Sciatic nerve (tissue), 2 donors: ENCODE measurements around the gene CHST15. TPM values are rescaled to one million over a fixed set of nuclear protein-coding genes. Genes with fewer than 3 reads are reported as not detected.
"Not testable (repeated sequence)": the region's sequence is repeated elsewhere in the genome, so short reads cannot be mapped to it uniquely, and the experiment has no call there.

Experiments used
- ATAC-seq: fragments of 200-7000 bp; cut with Tn5 transposase; one replicate; pipeline ENCODE4 v1.9.1; 2020; ENCODE audit warnings: mild to moderate bottlenecking, moderate library complexity
- DNase-seq: peaks from one replicate; pipeline ENCODE4 v3.0.0-alpha.2; 2020; ENCODE audit warnings: low spot score
- intact Hi-C: fragments of 100-400 bp; cut with DNase I; formaldehyde crosslinking; loops from one replicate; pipeline ENCODE4 v1.14.2; 2022
- total RNA-seq: library from RNA; stranded (reverse); fragmentation: NEBNext Ultra II Directional; extraction: Animal tissue kit (Norgen Biotek cat#: 25700); gene quantifications from one replicate; pipeline ENCODE4 v1.2.1, GENCODE V29; 2021
- donor health status: DM: no; HTN: no; CAD: no.
- donor health status: DM: no; HTN: no; CAD: no.

The CHST15 gene
- total RNA-seq, 1 donor from 2014 or later = 31.7 TPM

GRCh38 chr10:124106241-124106879, 13.0 kb upstream of the CHST15 start:
- DNase-seq = peak; percentile 79
- ATAC-seq = peak; percentile 65
- intact Hi-C loops = no loop called here

DNA sequence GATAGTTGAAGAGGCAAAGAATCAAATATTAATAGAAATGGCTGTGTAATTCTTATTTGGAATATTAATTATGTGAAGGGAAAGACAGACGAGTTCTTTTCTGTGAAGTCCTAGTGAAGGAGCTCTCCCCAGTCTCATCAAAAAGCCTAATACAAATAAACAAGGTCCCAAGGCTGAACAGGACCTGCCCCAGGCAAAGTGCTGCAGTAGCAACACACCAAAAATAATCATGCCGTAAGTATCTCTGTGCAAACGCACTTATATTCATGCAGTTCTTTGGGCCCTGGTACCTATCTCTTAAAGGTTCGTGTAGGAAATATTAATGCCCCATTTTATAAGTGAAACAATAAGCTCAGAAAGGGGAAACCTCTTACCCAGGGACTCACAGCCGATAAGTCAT, 12.2 kb upstream of the CHST15 start:
- DNase-seq = no peak
- peak; percentile 64 for ATAC-seq
- intact Hi-C loops = no loop called here

DNA sequence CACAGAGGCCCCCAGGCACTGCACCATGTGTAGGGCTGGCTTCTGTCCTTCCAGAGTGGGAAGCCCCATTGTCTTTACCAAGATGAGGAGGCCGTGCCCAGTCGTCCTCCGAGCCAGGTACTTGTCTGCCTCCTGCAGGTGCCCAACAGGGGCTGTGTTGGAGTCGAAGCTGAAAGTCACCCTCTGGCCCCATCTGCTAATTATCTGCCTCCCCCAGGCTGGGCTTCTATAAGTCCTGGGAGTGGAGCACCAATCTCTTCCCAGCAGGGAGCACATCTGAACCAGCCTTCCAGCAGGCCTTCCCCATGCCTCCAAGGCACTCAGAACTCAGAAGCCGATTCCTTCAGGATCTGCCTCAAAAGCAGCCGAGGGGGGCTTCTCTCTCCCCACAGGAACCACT, 11.6 kb upstream of the CHST15 start:
- DNase-seq (no peak), ATAC-seq (no peak)
- intact Hi-C loops = no loop called here

DNA sequence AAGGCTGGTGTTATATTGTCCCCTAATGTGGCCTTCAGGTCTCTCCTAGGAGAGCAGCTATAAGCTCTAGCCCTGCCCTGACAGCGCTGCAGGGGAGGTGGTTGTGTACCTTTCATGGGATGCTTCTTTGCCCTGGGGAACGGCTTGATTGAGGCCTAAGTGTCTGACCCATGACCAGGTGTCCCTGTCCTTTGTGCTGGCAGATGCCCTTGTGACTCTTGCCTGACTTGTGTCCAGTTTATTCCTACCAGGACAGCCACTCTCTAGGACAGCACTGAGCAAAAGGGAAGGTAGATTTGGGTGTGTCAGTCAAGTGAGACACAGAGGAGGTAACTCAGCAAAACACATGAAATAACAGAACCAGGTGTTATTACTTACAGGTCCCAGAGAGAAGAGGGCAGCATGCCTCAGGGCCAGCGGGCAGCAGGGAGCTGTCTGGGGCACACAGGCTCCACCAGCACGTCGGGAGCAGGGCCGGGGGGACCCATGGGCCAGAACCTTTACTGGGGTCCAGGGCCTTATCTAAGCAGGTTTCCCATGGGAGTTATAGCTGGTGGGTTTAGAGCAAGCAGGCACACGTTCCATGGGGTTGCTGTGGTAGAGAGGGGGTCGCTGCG, 10.7 kb upstream of the CHST15 start:
- ATAC-seq (no peak), DNase-seq (no peak)
- intact Hi-C loops = no loop called here

- DNase-seq (no peak), ATAC-seq (no peak)
- intact Hi-C loops = no loop called here
These were observed 8.0 kb upstream of the CHST15 start for GRCh38 chr10:124101351-124101750.

DNA sequence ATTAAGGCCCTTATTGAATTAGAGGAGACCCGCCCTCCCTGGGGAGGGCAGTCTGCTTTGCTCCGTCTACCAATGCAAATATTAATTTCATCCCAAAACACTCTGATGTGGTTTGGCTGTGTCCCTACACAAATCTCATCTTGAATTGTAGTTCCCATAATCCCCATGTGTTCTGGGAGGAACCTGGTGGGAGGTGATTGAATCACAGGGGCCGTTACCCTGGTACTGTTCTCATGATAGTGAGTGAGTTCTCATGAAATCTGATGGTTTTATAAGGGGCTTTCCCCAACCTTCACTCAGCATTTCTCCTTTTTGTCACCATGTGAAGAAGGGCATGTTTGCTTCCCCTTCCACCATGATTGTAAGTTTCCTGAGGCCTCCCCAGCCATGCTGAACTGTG, 7.3 kb upstream of the CHST15 start:
- ATAC-seq, DNase-seq, intact Hi-C loops: not testable (repeated sequence)

- intact Hi-C loops = no loop called here
- no peak for ATAC-seq
- no peak for DNase-seq
These were observed 6.7 kb upstream of the CHST15 start for GRCh38 chr10:124100124-124100523.

DNA sequence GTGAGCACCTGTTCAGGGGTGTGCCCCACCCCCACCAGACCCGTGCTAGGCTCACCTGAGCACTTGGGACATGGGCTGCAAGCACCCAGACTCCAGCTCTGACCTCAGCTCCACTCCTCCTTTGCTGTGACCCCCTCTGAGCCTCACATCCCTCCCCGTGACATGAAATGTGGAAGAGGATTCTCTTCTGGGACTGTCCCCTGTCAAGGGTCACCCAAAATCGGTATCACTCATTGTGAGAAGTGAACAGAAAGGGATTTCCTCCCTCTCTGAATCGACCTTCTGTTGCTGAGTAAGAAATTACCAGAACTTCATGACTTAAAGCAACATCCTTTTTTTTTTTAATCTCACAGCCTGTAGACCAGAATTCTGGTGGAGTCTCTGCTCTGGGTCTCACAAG, 6.2 kb upstream of the CHST15 start:
- DNase-seq = no peak
- intact Hi-C loops = no loop called here
- ATAC-seq = no peak

- intact Hi-C loops = no loop called here
- ATAC-seq = no peak
- DNase-seq = no peak
These were observed 5.2 kb upstream of the CHST15 start for GRCh38 chr10:124098575-124098974.

DNA sequence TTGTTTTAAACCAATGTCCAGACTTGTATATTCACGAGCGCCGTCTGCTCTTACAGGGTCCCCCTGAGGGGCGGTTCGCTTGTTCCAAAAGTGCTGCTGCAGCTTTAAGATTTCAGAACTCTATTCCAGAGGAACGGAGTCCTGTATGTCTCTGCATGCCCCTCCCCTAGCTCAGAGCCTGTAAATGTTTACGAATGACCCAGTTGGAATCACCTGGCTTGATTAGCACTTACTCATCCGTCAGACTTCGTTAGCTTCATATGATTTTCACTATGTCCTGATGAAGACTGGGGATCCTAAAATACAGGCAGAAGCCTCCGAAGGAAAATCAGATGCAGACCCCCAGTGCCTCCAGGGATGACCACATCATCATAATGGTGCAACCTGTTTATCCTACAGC, 4.5 kb upstream of the CHST15 start:
- DNase-seq (no peak), ATAC-seq (no peak)
- intact Hi-C loops = no loop called here

- intact Hi-C loops = no loop called here
- ATAC-seq (no peak), DNase-seq (no peak)
These were observed 3.1 kb upstream of the CHST15 start for GRCh38 chr10:124096494-124096893.

GRCh38 chr10:124095801-124096200, 2.4 kb upstream of the CHST15 start:
- DNase-seq, ATAC-seq, intact Hi-C loops: not testable (repeated sequence)

DNA sequence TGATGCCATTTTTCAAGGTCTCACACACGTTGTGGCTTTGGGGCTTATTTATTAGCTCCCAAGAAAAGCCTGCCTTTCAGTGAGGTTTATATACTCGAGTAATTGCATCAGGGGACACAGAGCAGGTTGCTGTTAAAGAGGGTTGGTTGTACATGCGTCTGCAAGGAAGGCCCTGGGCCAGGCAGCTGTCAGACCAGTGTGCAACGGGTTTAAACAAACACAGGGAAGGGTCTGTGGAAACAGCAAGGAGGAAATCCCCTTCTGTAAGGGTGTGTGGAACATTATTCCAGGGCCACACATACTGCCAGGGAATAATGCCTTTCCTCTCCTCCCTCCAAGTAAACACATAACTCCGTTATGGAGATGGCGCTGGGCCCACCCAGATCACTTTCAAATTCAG, 1.7 kb upstream of the CHST15 start:
- DNase-seq (no peak), ATAC-seq (no peak)
- intact Hi-C loops = no loop called here

DNA sequence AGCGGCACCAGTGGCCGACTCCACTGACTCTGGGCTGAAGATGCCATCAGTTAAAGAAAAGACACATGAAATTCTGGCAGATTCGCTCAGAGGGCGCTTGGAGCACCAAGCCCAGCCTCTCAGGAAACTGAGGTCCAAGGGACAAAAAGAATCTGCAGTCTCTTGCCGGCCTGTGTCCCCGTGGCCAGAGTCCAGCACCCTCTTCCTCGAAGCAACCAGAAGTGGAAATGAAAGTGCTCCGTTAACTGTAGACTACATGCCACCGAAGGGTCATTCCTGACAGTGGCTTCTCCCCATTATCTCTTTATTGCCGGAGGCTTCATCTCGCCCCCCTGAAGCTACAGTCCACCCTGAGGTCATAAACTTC, 1.0 kb upstream of the CHST15 start:
- intact Hi-C loops = no loop called here
- no peak for DNase-seq
- ATAC-seq = peak; percentile 26

GRCh38 chr10:124093774-124094418, 498 bp upstream of the CHST15 start:
- ATAC-seq (peak; percentile 41), DNase-seq (peak; percentile 67)
- intact Hi-C loops = not testable (repeated sequence)

DNA sequence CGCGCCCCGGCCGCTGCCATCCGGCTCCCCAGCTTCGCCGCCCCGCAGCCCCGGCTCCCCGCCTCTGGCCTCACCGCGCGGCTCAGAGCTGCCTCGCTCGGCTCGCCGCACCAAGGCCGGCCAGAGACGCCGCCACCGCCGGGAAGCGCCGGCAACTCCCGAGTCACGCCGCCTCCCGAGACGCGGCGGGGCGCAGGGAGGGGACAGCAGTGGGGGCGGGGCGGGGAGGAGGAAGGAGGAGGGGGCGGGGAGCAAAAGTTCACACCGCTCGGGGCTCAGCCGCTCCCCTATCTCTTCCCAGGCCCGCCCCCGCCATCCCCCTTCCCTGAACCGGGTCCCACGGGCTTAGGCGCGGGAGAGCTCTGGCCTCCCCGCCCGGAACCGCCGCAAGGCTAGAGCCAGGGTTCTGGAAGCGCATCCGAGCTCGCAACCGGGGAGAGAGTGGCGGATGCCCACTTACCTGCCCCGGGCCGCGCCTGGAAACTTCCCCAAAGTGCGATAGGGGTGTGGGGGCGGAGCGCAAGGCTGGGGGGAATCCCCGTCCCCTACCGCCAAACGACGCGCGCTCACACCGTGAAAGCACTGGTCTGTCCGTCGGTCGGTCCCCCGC, 1.0 kb downstream of the CHST15 start:
- ATAC-seq (peak; percentile 61), DNase-seq (no peak)
- intact Hi-C loops = no loop called here

DNA sequence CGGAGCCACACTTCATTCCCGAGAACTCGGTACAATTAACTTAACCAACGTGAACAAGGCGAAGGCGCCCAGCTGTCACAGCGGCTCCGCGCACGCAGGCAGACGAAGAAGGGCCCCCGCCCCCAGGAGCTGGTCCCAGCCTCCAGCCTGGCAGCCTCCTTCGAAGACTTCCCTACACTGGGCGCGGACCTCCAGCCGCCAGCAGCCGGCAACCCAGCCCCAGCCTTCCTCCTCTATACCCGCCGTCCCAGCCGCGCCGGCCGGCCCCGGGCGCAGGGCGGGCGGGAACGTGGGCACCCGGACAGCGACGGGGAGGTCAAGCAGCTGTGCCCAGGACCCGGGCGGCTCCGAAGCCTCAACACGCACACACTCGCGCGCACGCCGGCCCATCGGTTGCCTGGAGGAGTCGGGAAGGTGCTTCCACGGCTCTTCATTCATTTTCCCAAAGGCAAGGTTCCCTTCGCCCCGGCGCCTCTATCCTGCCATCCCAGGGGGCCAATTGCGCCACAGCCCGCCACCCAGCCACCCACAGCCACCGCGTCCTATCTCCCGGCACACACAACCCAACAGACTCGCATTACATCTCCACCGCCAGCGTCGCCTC, 1.6 kb downstream of the CHST15 start:
- peak; percentile 36 for ATAC-seq
- intact Hi-C loops = no loop called here
- DNase-seq = peak; percentile 67

DNA sequence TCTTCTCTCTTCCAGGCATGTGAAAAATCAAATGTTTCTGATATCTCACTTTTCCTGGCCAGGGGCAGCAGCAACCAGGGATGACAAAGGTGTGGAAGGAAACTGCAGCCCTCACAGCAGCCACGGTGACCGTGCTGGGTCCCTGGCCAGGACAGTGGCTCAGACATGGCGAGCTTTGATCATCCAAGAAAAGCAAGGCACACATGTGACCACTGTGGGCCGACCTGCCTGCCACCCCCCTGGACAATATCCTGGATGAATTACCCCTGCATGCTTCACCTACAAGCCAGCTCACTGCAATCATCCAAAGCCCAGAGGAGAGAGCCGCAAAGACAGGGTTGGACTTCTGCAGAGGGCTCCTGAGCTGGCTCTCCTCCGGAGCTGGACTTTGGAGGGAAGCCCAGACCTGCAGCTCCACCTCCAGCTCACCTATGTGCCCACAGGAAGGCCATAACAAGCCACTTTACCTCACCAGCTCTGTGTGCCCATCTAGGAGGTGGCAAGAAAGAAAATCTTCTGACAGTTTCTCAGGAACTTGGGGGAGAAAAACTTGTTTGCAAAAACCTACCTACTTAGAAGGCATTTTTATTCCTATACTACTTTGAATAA, 2.7 kb downstream of the CHST15 start:
- DNase-seq = no peak
- no peak for ATAC-seq
- intact Hi-C loops = no loop called here

- intact Hi-C loops = no loop called here
- ATAC-seq (no peak), DNase-seq (no peak)
These were observed 3.5 kb downstream of the CHST15 start for GRCh38 chr10:124089859-124090258.
